Effector CD4-positive, alpha-beta T cell (primary cell): ENCODE results near the gene KRT25. TPM values are rescaled to one million over a fixed set of nuclear protein-coding genes. Genes with fewer than 3 reads are reported as not detected.

Experiments
- DNase-seq: peaks from one replicate; pipeline ENCODE4 v3.0.0-alpha.2; 2020
- total RNA-seq: gene quantifications from one replicate; lab custom pipeline; 2026; lab: John Stamatoyannopoulos, UW

KRT25 gene
- total RNA-seq: not detected

- DNase-seq: no peak
Measured at GRCh38 chr17:40755231-40755630, at the start of gene KRT25. Gene KRT25 (minus strand): TSS chr17:40755331. CDS start chr17:40755271, 60 bp downstream.

GRCh38 chr17:40803617-40804082 lies 48.5 kb upstream of the KRT25 start:
- DNase-seq: peak; percentile 63

- DNase-seq: no peak
Measured at GRCh38 chr17:40801157-40801556, 46.0 kb upstream of the KRT25 start.

- DNase-seq: no peak
Measured at GRCh38 chr17:40800381-40800780, 45.2 kb upstream of the KRT25 start.

- DNase-seq: no peak
Measured at GRCh38 chr17:40799859-40800258, 44.7 kb upstream of the KRT25 start, which contains the start of gene KRT28. Gene KRT28 (minus strand): TSS chr17:40799959. CDS start chr17:40799893, 66 bp downstream.

GRCh38 chr17:40796846-40797245 lies 41.7 kb upstream of the KRT25 start:
- no peak for DNase-seq

GRCh38 chr17:40795019-40795667 lies 40.0 kb upstream of the KRT25 start:
- DNase-seq: no peak

- no peak for DNase-seq
Measured at GRCh38 chr17:40794466-40794865, 39.3 kb upstream of the KRT25 start.

- no peak for DNase-seq
Measured at GRCh38 chr17:40793832-40794231, 38.7 kb upstream of the KRT25 start.

GRCh38 chr17:40791787-40792436 lies 36.8 kb upstream of the KRT25 start:
- no peak for DNase-seq

- no peak for DNase-seq
Measured at GRCh38 chr17:40791111-40791510, 36.0 kb upstream of the KRT25 start.

GRCh38 chr17:40782450-40782849 lies 27.3 kb upstream of the KRT25 start, which contains the start of gene KRT27:
Gene KRT27 (minus strand): TSS chr17:40782550. CDS start chr17:40782493, 57 bp downstream.
- no peak for DNase-seq

- peak; percentile 3 for DNase-seq
Measured at GRCh38 chr17:40779181-40779909, 24.2 kb upstream of the KRT25 start.

GRCh38 chr17:40778461-40778860 lies 23.3 kb upstream of the KRT25 start:
- DNase-seq: no peak

GRCh38 chr17:40777971-40778370 lies 22.8 kb upstream of the KRT25 start:
- DNase-seq: no peak

GRCh38 chr17:40777459-40777858 lies 22.3 kb upstream of the KRT25 start:
- DNase-seq: no peak

- DNase-seq: no peak
Measured at GRCh38 chr17:40775945-40776344, 20.8 kb upstream of the KRT25 start.

GRCh38 chr17:40772101-40772500 lies 17.0 kb upstream of the KRT25 start, which contains the start of gene KRT26:
Gene KRT26 (minus strand): TSS chr17:40772201. CDS start chr17:40772113, 88 bp downstream.
- no peak for DNase-seq

- no peak for DNase-seq
Measured at GRCh38 chr17:40765657-40766056, 10.5 kb upstream of the KRT25 start.

- DNase-seq: no peak
Measured at GRCh38 chr17:40763752-40764151, 8.6 kb upstream of the KRT25 start.

GRCh38 chr17:40760105-40761016 lies 5.2 kb upstream of the KRT25 start:
- no peak for DNase-seq

GRCh38 chr17:40753804-40754203 lies 1.3 kb downstream of the KRT25 start:
- no peak for DNase-seq
